HG03521 (cell line): ENCODE measurements around the gene BSPRY.
"Not testable (repeated sequence)": the region's sequence is repeated elsewhere in the genome, so short reads cannot be mapped to it uniquely, and the experiment has no call there.

ENCODE experiments used
- ATAC-seq: cut with Tn5 transposase; IDR thresholded peaks from one replicate; pipeline ENCODE4 v1.9.1; 2021; ENCODE audit warnings: mild to moderate bottlenecking, moderate library complexity; ENCODE audit not compliant: unreplicated experiment

The BSPRY gene

DNA sequence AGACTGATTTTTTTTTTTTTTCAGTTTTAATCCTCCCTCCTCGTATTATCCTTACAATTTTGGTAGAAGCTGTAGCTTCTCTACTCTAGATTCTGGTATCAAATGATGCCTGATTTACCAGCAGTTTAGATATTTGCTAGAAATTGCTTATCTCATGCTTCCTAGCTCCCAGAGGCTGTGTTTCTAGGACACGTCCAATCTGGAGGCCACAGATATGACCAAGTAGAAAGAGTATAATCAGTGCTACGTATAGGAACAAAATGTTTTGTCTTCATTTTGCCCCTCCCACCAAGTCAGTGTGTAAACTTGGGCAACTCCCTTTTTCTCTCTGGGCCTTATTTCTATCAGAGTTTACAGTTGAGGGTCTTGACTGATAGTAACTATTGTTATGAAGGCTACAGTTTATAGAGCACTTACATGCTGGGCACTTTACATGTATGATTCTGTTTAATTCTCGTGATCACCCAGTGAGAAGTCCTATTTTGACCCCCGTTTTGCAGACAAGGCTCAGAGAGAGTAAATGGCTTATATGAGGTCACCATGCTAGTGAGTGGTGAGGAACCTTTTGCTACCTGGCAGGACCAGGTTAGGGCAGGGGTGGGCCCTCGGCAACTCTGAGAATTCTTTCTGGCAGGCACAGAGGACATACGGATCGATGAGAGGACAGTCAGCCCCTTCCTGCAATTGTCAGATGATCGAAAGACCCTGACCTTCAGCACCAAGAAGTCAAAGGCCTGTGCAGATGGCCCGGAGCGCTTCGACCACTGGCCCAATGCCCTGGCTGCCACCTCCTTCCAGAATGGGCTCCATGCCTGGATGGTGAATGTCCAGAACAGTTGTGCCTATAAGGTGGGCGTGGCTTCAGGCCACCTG lies 19.9 kb downstream of the BSPRY start:
- no peak for ATAC-seq

DNA sequence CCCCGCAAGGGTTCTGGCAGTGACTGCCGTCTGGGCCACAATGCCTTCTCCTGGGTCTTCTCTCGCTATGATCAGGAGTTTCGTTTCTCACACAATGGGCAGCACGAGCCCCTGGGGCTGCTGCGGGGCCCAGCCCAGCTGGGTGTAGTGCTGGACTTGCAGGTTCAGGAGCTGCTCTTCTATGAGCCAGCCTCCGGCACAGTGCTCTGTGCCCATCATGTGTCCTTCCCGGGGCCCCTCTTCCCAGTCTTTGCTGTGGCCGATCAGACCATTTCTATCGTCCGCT lies 20.5 kb downstream of the BSPRY start:
- no peak for ATAC-seq

DNA sequence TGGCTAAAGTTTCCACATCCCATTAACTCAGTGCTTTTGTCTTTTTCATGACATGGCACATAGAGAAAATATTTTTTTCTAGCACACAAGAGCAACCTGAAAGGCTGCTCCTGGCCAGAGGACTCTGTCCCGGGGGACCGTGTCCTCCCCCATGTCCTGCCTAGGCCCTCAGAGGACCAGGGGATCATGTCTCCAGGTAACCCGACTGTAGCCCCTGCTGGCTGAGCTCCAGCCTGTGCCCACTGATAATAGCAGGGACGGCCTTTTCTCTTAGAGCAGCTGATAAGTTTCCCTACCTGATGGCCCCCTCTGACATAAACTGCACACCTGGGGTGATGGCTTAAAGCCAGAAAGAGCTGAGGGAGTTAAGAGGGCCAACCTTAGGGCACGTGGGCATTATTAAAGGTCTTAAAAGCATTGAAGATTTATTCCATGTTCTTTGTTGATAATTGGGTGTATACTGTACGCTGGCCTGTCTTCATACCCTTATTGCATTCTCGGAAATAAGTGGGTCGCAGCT lies 21.5 kb downstream of the BSPRY start:
- ATAC-seq = no peak

- ATAC-seq = no peak
Observed at GRCh38 chr9:113372059-113372458, 22.7 kb downstream of the BSPRY start.

DNA sequence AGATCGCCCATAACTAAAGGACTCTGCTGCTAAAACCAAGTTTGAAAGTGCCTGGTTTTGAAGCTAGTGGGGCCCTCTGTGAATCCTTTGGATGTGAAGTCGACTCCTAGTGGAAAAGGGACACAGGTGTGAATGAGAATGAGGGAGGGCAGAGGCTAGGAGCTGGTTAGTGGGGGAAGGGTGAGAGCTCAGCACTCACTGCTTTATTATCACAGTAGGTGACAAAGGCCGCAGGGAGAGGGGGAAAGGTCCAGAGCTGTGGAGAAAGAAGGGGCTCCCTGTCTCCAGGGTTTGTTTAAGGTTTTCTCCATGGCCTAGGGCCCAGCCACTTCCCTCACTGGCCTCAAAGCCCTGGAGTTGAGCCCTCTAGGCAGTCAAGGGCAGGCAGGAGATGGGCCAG lies 23.9 kb downstream of the BSPRY start:
- no peak for ATAC-seq

- no peak for ATAC-seq
Observed at GRCh38 chr9:113373676-113374392, 24.5 kb downstream of the BSPRY start.

GRCh38 chr9:113375057-113376023 lies 26.0 kb downstream of the BSPRY start:
- ATAC-seq = no peak

DNA sequence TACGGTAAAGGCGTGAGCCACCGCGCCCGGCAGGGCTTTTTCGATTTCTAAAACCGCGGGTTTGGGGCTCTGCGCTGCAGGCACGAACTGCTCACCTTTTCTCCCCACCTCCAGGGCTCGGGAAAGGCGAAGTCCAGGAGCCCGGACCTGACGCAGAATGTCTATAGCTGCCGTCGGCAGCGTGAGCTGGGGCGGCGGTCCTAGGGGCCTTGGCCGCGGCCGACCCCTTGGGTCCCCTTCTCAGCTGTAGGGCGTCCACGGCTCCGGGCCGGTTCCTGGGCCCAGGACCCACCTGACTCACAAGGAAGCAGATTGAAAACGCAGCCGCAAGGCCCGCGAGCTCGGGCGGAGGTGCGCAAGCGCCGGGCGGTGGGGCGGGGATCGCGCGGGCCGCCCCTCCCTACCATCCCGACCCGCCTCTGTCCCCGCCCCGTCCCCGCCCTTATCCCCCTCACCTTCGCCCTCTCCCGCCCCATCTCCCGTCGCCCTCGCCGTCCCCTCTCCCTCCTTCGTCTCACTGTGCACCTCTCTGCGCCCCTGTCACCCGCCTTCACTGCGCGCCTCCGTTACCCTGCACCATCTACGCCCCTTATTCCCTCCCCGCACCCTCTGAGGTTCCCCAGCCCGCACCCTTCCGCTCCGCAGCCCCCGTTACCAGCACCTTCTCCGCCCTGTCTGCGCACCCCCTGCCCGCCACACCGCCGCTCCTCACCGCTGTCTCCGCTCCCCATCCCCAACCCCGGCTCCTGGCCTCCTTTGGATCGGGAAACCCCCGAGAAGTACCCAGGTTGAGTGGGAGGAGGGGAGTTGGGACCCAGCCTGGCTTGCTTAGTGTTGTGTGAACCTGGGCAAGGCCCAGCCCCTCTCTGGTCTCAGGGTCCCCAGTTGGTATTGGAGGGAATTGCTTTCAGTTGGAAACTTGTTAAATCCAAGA lies 27.6 kb downstream of the BSPRY start, which contains the start of gene HDHD3:
Gene HDHD3, minus strand, starts transcription at position 353 of the 934 bp plus-strand sequence. CDS start 2,632 bp downstream, outside the sequence.
- peak; percentile 86 for ATAC-seq

DNA sequence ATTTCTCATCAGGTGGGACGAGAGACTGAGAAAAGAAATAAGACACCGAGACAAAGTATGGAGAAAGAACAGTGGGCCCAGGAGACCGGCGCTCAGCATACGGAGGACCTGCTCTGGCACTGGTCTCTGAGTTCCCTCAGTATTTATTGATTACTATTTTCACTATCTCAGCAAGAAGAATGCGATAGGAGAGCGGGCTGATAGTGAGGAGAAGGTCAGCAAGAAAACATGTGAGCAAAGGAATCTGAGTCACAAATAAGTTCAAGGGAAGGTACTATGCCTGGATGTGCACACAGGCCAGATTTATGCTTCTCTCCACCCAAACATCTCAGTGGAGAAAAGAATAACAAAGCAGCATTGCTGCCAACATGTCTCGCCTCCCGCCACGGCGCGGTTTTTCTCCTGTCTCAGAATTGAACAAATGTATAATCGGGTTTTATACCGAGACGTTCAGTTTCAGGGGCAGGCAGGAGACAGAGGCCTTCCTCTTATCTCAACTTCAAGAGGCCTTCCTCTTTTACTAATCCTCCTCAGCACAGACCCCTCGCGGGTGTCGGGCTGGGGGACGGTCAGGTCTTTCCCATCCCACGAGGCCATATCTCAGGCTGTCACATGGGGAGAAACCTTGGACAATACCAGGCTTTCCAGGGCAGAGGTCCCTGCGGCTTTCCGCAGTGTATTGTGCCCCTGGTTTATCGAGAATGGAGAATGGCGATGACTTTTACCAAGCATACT lies 29.9 kb downstream of the BSPRY start:
- ATAC-seq = not testable (repeated sequence)

DNA sequence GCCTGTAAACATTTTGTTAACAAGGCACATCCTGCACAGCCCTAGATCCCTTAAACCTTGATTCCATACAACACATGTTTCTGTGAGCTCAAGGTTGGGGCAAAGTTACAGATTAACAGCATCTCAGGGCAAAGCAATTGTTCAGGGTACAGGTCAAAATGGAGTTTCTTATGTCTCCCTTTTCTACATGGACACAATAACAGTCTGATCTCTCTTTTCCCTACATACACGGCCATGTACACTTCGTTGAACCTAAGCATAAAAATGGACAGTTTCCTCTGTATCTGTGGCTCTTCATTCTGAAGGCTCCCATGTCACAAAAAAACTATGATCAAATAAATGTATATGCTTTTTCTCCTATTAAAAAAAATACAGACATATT lies 30.5 kb downstream of the BSPRY start:
- ATAC-seq = not testable (repeated sequence)

DNA sequence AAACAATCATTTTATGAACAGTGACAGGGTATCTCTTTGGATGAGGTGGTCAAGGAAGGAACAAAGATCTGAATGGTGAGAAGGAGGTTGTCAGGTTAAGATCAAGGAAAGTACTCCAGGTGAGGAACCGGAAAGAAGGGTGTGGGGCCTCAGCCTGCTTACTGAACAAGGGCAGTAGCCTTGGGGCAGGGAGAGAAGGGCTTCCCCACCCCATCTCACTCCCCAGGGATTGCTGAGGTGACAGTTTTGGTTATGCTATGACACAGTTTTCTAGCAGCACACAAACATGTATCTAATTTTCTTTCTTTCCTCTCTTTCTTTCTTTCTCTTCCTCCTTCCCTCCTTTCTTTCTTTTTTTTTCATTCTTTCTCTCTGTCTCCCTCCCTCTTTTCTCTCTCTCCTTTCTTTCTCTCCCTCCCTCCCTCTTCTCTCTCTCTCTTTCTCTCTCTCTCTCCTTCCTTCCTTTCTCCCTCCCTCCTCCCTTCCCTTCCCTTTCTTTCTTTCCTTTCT lies 31.6 kb downstream of the BSPRY start:
- ATAC-seq = peak; percentile 44

DNA sequence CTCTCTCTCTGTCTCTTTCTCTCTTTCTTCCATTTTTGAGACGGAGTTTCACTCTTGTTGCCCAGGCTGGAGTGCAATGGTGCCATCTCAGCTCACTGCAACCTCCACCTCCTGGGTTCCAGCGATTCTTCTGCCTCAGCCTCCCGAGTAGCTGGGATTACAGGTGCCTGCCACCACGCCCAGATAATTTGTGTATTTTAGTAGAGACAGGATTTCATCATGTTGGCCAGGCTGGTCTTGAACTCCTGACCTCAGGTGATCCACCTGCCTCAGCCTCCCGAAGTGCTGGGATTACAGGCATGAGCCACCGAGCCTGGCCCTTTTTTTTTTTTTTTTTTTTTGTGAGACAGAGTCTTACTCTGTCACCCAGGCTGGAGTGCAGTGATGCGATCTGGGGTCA lies 32.1 kb downstream of the BSPRY start:
- ATAC-seq = not testable (repeated sequence)

DNA sequence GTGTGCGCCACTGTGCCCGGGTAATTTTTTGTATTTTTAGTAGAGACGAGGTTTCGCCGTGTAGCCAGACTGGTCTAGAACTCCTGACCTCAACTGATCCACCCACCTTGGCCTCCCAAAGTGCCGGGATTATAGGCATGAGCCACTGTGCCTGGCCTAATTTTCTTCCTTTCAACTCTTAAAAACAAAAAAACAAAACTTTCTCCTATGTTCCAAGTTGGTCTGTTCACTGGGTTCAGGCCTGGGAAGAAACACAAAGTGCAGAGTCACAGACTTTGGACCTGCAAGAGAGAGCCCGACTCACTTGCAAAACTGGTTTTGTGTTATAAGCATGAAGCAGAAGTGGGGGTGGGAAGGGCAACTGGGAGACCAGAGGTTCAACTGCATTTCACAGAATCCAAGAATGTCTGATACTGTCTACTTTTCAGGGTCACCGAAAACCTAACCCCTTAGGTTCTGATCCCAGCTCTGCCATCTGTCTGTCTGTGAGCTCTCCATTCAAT lies 32.6 kb downstream of the BSPRY start:
- ATAC-seq = no peak

DNA sequence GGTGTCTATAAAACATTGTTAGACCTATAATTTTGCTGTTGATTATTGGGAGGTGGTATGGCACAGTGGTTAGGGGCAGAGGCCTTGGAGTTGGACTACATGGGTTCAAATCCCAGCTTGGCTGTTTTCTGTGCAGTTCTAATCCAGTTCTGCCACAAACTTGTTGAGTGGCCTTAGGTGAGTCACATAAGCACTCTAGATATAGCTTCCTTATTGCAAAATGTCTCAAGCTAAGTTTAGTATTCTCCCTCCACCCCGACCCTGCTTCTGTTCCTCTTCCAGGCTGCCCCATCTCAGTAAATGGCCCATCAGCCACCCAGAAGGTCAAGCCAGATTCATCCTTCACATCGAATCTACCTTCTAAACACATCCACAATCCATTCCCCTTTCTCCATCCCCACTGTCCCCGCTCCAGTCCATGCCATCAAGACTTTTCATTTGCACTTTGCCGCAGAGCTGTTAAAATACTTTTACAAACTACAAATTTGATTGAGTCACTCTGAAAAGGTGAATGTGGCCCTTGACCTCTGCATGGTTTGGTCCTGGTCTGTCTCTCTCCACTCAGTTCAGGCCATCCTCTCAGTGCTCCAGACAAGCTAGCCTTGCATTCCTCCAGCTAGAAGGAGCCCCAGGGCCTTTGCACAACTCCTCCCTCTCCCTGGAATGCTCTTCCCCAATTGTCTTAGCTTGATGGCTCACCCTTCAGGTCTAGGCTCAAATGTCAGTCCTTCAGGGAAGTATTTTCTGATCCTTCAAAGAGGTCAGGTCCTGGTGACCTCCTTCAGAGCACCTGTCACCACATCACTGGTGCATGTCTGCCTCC lies 37.4 kb downstream of the BSPRY start:
- ATAC-seq = no peak

DNA sequence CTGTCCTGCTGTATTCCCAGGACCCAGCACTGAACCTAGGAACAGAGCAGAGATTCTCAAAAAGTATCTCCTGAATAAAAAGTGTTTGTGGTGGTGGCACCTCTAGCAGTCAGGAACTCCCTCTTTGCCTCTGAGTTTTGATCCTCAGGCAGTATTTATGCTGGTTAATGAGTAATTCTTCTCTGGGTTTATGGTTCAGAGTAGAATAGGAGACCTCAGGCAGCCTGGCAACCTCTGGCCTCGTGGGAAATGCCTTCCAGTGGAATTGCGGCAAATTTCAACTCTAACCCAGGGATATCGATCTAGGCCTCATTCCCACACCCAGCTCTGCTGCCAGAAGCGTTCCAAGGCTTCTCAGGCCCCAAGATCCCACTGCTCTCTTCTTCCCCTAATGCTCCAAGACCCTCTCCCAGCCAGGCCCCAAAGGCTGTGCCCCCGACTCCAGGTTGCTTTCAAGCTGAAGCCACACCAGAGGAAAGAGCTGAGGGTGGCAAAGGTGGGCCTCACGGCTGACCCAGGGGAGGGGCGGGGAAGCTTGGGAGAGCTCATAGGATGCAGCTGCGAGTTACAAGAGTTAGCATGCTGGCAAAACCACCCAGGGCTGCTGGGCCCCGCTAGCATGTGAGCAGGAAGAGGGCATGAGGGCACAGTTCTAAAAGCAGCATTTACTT lies 38.4 kb downstream of the BSPRY start:
- no peak for ATAC-seq

GRCh38 chr9:113388833-113389232 lies 39.5 kb downstream of the BSPRY start:
- no peak for ATAC-seq

DNA sequence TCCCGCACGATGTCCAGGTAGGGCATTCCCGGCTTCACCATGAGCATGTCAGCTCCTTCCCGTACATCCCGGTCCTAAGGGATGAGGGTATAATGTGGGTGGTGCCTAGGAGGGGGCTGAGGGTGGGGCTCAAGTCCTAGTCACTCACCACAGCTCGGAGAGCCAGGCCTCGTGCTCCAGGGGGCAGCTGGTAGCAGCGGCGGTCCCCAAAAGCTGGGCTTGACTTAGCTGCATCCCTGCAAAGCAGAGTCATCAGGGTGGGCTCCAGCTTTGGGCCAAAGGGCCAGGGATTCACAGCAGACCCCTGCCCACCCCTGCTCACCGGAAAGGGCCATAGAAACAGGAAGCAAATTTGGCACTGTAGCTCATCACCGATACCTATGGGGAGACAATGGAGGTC lies 40.1 kb downstream of the BSPRY start:
- ATAC-seq = no peak
